ENCODE measurements around the gene FKBP10. TPM values are rescaled to one million over a fixed set of nuclear protein-coding genes. Genes with fewer than 3 reads are reported as not detected.
A peak's percentile ranks its signal among the peaks of the same experiment; 100 is the strongest.

The FKBP10 gene
- total and polyA plus RNA-seq, 2 donors (not counting 3 experiments of a cell fraction or from before 2014, with no cell fraction given), result 168 to 377 TPM

- Histone ChIP-seq H3K79me2 (ENCODE audit: control insufficient read depth, insufficient read depth, low read length) (peaks cover 4% of the 10 kb centered on the region), H3K27me3 (ENCODE audit: control insufficient read depth in 2 of 2, insufficient read depth in 2 of 2, low read length in 2 of 2) (no peaks in the 10 kb centered on the region), H3K9me3 (replicated peaks; ENCODE audit: control insufficient read depth, insufficient read depth, low read length) (no peaks in the 10 kb centered on the region), H4K20me1 (replicated peaks; ENCODE audit: control insufficient read depth, extremely low read depth, insufficient read depth, low read length) (no peaks in the 10 kb centered on the region), H3K4me3 (replicated peaks in 1 of 3; ENCODE audit: insufficient read depth in 1 of 3, low read depth in 1 of 3, low read length in 3 of 3) (no peak overlapping the region), H3K9me1 (replicated peaks; ENCODE audit: control insufficient read depth, extremely low read depth, insufficient read depth, low read length) (no peaks in the 10 kb centered on the region), H3K4me1 (ENCODE audit: control insufficient read depth, extremely low read depth, insufficient read depth, low read length) (no peaks in the 10 kb centered on the region), H3K36me3 (ENCODE audit: control insufficient read depth in 2 of 2, extremely low read depth in 1 of 2, insufficient read depth in 2 of 2, low read length in 2 of 2) (peaks cover 0 to 2% of the 10 kb centered on the region in 2 experiments), H2AFZ (ENCODE audit: low read depth, low read length) (no peak overlapping the region), H3K4me2 (ENCODE audit: insufficient read depth, low read length) (no peak overlapping the region), H3K27ac (ENCODE audit: insufficient read depth, low read depth, low read length) (no peak overlapping the region), H3K9ac (replicated peaks; ENCODE audit: extremely low read depth, insufficient read depth, low read length) (no peak overlapping the region)
- intact Hi-C loops (cut with micrococcal nuclease) (no loop called here), dilution Hi-C loops (cut with MboI; ENCODE audit: extremely low pct_ligation_motif_present, low sequenced_read_pairs) (no loop called here)
- no TSS peak for BruUV-seq (replicated peaks)
- no peak for FAIRE-seq
- TF ChIP-seq JUN (IDR thresholded peaks at IDR 0.05; ENCODE audit: borderline replicate concordance, insufficient read depth, insufficient read length, low read depth) (no peak), MYC (IDR thresholded peaks at IDR 0.05; ENCODE audit: low read depth, low read length) (no peak), POLR2A (IDR thresholded peaks at IDR 0.05; ENCODE audit: low read depth, low read length) (no peak), POLR2AphosphoS5 (IDR thresholded peaks at IDR 0.05; ENCODE audit: insufficient read depth, low read depth, low read length) (no peak), EZH2 (IDR thresholded peaks at IDR 0.05; ENCODE audit: borderline replicate concordance, low read depth, low read length, severe bottlenecking) (no peak), FOS (IDR thresholded peaks at IDR 0.05; ENCODE audit: borderline replicate concordance, insufficient read depth, low read length) (no peak)
- ChIA-PET CTCF (interaction anchor here (1.2 to 2.5 kb wide), 2 partner anchors 11 to 14 kb away, joined by 3 to 7 read pairs; partner anchors contain the start of gene KLHL10), POLR2A (no interaction called here)
- DNase-seq (ENCODE audit: low read depth, low spot score), result no peak
These were observed 36.0 kb downstream of the FKBP10 start for GRCh38 chr17:41848788-41849187.

DNA sequence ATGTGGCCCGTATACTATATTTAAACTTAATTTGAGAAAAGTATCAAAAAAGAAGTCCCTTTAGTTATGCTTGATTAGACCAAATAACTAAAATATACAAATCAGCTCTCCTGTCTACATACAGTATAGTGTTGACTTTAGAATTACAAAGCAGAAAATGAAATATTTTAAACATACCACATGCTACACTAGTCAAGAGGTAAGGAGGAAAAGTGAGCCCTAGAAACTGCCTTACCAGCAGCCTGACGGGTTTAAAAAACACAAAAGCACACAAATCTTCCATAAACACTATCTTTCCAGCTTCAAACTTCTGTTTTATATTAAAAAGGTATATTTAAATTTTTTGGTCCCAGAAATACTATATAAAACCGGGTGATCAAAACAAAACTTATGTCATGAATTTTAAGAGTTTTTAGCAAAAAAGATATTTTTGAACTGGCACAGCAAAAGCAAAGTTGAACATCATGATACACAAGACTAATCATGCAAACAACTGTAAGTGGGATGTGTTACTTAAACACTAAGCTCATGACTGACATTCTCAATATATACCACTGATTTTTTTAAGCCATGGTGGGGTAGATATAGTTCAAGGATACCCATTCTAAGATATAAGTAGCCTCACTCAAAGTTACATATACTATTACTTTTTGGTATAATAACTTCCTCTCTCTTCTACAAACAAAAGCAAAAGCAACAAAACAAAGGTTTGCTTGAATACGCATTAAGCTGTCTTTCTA lies 36.6 kb downstream of the FKBP10 start:
- Histone ChIP-seq H3K27me3 (ENCODE audit: control insufficient read depth in 2 of 2, insufficient read depth in 2 of 2, low read length in 2 of 2) (no peaks in the 10 kb centered on the region), H3K9me3 (replicated peaks; ENCODE audit: control insufficient read depth, insufficient read depth, low read length) (no peaks in the 10 kb centered on the region), H3K4me3 (replicated peaks in 1 of 3; ENCODE audit: insufficient read depth in 1 of 3, low read depth in 1 of 3, low read length in 3 of 3) (no peak overlapping the region), H2AFZ (ENCODE audit: low read depth, low read length) (no peak overlapping the region), H3K4me1 (ENCODE audit: control insufficient read depth, extremely low read depth, insufficient read depth, low read length) (no peaks in the 10 kb centered on the region), H3K9ac (replicated peaks; ENCODE audit: extremely low read depth, insufficient read depth, low read length) (no peak overlapping the region), H3K36me3 (ENCODE audit: control insufficient read depth in 2 of 2, extremely low read depth in 1 of 2, insufficient read depth in 2 of 2, low read length in 2 of 2) (peaks cover 2 to 4% of the 10 kb centered on the region in 2 experiments), H3K9me1 (replicated peaks; ENCODE audit: control insufficient read depth, extremely low read depth, insufficient read depth, low read length) (no peaks in the 10 kb centered on the region), H3K27ac (ENCODE audit: insufficient read depth, low read depth, low read length) (no peak overlapping the region), H4K20me1 (replicated peaks; ENCODE audit: control insufficient read depth, extremely low read depth, insufficient read depth, low read length) (no peaks in the 10 kb centered on the region), H3K4me2 (ENCODE audit: insufficient read depth, low read length) (no peak overlapping the region), H3K79me2 (ENCODE audit: control insufficient read depth, insufficient read depth, low read length) (peaks cover 4% of the 10 kb centered on the region)
- intact Hi-C loops (cut with micrococcal nuclease) (no loop called here), dilution Hi-C loops (cut with MboI; ENCODE audit: extremely low pct_ligation_motif_present, low sequenced_read_pairs) (no loop called here)
- POLR2A ChIA-PET, result no interaction called here
- FAIRE-seq, result peak; percentile 8
- CTCF ChIA-PET, result interaction anchor here (1.2 to 2.5 kb wide), 3 partner anchors 11 to 15 kb away, joined by 3 to 8 read pairs (median 7); partner anchors contain the start of genes KLHL10 and KLHL11
- BruUV-seq (replicated peaks), result no TSS peak
- DNase-seq (ENCODE audit: low read depth, low spot score), result no peak
- no peak for TF ChIP-seq MYC (IDR thresholded peaks at IDR 0.05; ENCODE audit: low read depth, low read length)
- TF ChIP-seq EZH2 (IDR thresholded peaks at IDR 0.05; ENCODE audit: borderline replicate concordance, low read depth, low read length, severe bottlenecking), result no peak
- TF ChIP-seq GATA2 (IDR thresholded peaks at IDR 0.05; ENCODE audit: insufficient read depth, insufficient read length, low read depth, low read length), result no peak
- no peak for TF ChIP-seq FOS (IDR thresholded peaks at IDR 0.05; ENCODE audit: borderline replicate concordance, insufficient read depth, low read length)
- TF ChIP-seq JUN (IDR thresholded peaks at IDR 0.05; ENCODE audit: borderline replicate concordance, insufficient read depth, insufficient read length, low read depth), result no peak
- TF ChIP-seq POLR2A (IDR thresholded peaks at IDR 0.05; ENCODE audit: low read depth, low read length), result no peak
- TF ChIP-seq CTCF (IDR thresholded peaks at IDR 0.05; ENCODE audit: extremely low read depth in 1 of 2, insufficient read depth in 1 of 2, low read depth in 1 of 2, low read length in 2 of 2), result no peak
- TF ChIP-seq POLR2AphosphoS5 (IDR thresholded peaks at IDR 0.05; ENCODE audit: insufficient read depth, low read depth, low read length), result no peak
- TF ChIP-seq MAX (IDR thresholded peaks at IDR 0.05; ENCODE audit: insufficient read depth, insufficient read length), result no peak
